HG02759 (cell line): ENCODE measurements around the gene PANK2.
"Not testable (repeated sequence)": the region's sequence is repeated elsewhere in the genome, so short reads cannot be mapped to it uniquely, and the experiment has no call there.

Source experiments
- ATAC-seq: cut with Tn5 transposase; IDR thresholded peaks from one replicate; pipeline ENCODE4 v1.9.1; 2021; ENCODE audit warnings: mild to moderate bottlenecking, moderate library complexity; ENCODE audit not compliant: unreplicated experiment

The PANK2 gene

DNA sequence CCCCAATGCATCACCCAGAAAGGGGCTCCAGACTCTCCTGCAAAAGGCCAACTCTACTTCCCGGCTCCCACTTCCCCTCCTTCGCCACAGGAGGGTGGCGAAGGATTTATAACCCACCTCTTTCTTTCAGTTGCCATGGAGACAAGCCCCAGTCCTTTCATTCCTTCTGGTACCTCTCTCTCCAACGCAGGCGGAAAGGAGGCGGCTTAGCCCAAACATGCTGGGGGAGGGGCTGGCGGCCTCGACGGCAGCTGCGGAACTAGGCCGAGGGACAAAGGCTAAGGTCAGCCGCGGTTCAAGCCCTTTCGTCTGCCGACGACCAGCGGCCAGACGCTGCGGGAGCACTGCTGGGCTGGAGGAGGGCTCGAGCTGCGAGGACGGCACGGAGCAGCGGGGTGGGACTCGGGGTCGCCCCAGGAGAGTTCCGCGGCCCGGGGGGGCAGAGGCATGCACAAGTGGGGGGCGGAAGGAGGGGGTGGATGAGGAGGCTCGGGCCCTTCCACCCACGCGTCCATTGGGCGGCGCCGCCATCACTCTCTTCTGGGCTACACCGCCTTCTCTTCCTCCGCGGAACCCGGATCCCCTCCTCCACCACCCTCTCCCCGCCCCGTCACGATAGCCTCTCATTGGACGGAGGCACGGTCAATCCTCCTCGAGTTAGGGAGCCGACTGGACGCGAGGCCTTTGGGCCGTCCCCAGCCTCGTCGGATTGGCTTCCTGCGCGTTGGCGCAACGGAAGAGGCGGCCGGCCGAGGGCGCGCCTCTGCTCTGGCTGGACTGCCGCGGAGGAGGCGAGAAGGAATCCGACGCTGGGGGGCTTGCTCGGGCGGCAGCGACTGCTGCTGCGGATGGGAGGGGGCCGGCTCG lies at the start of gene PANK2:
Gene PANK2 (plus strand): TSS at position 766 of the 867 bp plus-strand sequence.
- peak; percentile 94 for ATAC-seq

DNA sequence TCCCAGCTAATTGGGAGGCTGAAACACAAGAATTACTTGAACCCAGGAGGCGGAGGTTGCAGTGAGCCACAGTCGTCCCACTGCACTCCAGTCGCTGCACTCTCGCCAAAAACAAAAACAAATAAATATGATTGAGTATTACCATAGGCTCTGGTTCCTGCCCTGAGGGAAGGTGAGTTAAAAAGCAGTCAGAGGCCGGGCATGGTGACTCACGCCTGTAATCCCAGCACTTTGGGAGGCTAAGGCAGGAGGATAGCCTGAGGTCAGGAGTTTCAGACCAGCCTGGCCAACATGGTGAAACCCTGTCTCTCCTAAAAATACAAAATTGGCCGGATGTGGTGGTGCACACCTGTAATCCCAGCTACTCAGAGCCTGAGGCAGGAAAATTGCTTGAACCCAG lies 49.0 kb upstream of the PANK2 start:
- not testable (repeated sequence) for ATAC-seq

DNA sequence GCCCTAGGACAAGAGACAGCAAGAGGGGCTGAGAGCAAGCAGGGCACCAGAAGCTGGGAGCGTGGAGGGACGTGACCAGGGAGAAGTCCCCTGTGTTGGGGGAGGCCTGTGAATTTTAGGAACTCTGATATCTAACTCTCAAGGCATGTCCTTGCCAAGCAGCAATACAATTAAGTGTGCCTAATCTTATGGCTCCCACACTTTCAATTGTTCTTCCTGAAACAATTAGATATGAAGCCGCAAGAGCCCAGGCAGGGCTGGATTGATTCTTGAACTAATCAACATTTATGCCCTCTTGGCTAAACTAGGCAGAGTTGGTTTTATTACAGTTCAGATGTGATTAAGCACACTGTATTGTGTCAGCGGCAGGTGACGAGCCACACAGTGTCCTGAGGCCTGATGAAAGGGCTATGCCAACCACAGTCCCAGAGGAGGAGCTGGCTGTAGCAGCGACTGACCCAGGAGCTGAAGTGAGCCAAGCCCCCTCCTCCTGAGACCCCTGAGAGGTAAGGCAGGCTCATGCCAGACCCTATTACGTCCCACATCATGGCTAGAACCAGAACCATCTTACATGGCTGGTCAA lies 46.7 kb upstream of the PANK2 start:
- ATAC-seq, result no peak

DNA sequence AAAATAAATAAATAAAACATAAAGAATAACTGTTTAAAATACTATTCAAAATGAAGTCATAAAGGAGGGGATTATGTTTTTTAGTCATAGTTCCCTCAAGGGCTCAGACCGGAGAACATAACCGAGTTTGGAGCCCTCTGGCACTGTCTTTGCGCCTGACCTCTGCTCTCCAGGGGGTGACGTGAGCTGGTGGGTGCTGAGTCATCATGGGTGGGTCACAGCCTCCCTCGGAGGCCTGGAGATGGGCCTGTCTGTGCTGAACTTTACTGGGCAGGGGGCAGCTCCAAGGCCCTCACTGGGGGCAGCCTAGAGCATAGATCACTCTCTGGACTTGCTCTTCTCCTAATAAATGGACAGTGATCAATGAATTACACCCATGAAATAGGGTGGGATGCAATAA lies 45.7 kb upstream of the PANK2 start:
- no peak for ATAC-seq

DNA sequence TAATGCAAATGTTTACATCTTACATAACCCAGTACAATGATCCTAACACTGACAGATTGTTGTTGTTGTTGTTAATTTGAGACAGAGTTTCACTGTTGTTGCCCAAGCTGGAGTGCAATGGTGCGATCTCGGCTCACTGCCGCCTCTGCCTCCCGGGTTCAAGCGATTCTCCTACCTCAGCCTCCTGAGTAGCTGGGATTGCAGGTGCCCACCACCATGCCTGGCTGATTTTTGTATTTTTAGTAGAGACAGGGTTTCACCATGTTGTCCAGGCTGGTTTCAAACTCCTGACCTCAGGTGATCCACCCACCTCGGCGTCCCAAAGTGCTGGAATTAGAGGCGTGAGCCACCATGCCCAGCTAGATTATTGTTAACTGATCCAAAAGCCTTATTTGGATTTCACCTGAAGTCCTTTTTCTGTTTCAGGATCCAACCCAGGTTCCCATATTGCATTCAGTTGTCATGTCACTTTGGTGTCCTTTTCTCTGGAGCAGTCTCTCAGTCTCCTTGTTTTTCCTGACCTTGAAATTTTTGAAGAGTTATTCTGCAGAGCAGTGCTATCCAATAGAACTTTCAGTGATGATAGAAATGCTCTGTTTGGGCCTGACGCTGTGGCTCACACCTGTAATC lies 45.1 kb upstream of the PANK2 start:
- not testable (repeated sequence) for ATAC-seq

DNA sequence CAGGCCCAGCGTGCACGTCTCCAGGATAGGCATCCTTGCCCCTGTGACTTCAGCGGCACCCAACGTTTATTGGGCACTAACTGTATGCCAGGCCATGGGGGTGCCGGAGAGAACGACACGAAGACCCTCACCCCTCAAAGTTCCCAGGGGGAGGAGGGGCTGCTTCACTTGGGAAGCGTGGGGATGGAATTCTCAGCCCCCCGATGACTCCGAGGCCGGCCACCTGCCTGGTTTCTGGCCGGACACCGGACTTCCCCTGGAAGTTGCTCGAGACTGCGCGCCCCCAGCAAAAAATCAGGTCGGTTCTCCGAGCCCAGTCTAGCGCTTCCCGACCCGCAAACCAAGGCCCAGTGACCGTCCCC lies 42.8 kb upstream of the PANK2 start:
- ATAC-seq, result no peak

DNA sequence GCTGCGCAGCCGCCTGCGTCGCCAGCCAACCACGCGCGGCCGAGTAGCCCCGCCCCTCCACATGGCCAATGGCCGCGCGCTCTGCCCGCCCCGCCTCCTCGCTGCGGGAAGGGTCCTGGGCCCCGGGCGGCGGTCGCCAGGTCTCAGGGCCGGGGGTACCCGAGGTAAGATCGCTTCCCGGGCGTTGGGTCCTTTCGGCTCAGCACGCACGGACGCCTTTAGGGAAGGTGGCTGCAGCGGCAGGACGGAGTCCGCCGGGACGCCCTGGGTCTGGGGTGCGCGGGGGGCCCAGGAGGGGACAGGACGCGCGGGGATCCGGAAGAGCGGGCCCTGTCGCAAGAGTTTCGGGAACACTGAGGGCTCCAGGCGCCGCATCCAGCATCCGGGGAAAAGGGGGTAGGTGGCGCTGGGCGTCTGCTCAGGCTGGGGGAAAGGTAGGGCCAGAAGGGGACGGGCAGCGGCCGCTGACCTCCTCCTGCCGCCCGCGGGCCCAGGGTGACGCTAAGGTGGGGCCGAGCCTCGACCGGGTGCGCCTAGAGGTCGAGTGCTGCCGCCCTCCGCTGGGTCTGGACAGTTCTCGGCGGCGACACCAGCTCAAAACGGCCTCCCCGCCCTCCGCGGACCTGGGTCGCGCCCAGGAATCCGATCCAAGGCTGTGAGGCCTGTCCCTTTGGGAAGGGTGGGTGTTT lies 42.3 kb upstream of the PANK2 start, which contains the start of gene MAVS:
Gene MAVS (plus strand): TSS at position 95 of the 689 bp plus-strand sequence. CDS start 7,791 bp downstream, outside the sequence.
- ATAC-seq, result peak; percentile 96

DNA sequence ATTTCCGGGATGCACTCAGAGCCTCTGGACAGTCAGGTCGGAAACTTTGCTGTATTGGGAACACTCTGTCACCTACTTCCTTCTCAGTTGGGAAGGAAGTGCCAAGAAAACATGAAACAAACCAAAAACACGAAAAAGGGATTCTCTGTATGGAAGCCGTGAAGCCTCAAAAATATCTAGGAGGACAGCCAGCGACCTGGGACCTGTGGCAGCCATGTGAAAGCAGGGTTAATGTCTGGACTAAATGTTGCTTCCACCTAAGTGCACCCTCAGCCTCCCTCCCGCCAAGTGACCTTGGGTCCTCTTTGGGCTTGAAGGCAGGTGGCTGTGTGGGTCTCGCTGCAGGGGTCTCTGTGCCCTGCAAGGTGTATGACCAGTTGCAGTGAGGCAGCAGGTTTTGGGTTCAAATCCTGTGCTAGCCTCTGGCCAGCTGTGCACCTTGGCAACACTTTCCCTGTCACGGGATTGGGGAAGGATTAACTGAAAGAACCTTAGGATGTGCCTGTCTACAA lies 41.7 kb upstream of the PANK2 start:
- ATAC-seq, result no peak

DNA sequence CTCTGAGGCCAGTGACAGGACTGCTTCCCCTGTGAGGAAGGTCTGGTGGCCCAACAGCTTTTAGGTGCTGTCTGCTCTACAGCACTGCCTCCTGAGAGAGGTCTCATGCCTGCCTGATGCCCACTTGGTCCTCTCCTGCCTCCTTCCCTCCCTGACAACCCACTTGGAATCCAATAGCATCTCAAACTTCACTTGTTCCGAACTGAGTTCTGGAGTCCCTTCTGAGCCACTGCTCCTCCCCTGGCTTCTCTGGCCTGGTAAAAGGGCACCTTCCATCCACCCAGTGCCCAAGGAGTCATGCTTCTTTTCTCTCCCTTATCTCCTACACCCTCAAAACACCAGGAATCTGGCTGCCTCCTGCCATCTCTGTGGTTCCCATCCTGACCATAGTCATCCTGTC lies 40.6 kb upstream of the PANK2 start:
- ATAC-seq, result no peak

DNA sequence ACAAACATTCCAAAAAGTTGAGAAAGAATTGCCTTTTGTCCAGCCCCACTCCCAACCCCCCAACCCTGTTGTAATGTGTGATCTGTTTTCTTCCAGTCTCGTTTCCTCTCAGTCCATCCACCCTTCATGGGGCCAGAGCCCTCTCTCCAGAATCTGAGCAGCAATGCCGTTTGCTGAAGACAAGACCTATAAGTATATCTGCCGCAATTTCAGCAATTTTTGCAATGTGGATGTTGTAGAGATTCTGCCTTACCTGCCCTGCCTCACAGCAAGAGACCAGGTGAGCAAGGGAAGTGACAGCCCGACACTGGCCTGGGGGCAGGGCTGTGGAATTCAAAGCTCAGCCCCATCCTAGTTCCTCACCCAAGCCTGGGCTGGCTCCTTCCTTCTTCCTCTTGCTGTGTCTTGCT lies 34.7 kb upstream of the PANK2 start:
- no peak for ATAC-seq

DNA sequence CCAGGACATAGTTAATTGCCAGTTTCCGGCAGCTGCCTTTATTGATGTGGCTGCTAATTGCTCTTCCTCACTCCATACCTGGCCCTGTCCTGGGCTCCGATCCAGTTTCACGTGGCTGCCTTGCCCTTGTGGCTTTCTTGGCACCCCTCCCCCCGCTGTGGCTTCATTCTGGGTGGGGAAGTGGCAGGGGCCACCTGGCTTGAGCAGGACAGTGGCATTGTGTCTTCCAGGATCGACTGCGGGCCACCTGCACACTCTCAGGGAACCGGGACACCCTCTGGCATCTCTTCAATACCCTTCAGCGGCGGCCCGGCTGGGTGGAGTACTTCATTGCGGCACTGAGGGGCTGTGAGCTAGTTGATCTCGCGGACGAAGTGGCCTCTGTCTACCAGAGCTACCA lies 31.8 kb upstream of the PANK2 start:
- ATAC-seq, result no peak

DNA sequence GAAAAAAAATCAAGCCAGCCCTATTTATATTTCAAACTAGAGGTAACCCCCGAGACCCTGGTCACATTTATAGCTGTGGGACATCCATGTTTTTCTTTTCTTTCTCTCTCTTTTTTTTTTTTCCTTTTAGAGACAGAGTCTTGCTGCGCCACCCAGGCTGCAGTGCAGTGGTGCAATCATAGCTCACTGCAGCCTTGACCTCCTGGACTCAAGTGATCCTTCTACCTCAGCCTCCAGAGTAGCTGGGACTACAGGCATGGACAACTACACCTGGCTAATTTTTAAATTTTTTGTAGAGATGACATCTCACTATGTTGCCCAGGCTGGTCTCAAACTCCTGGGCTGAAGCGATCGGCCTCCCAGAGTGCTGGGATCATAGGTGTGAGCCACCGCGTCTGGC lies 30.5 kb upstream of the PANK2 start:
- no peak for ATAC-seq

DNA sequence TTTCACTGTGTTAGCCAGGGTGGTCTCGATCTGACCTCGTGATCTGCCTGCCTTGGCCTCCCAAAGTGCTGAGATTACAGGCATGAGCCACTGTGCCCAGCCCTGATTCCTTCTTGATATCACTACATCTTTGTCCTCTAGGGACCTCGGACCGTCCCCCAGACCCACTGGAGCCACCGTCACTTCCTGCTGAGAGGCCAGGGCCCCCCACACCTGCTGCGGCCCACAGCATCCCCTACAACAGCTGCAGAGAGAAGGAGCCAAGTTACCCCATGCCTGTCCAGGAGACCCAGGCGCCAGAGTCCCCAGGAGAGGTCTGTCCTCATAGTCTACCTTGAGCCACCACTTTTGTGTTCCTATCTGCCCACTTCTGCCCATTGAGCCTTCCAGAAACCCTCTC lies 28.0 kb upstream of the PANK2 start:
- no peak for ATAC-seq

DNA sequence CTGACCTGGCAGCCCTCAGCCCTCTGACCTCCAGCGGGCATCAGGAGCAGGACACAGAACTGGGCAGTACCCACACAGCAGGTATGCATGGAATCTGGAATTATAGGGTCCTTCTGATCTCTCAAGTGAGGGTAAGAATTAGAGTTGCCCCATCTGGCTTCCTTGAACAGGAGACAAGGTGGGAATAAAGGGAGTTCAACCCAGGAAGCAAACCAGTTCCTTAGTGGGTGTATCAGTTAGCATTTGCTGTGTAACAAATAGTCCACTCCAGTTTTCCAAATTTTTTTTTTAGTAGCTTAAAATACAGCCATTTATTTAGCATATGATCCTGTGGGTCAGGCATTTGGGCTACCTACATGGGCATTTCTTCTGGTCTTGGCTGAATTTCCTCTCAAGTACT lies 26.9 kb upstream of the PANK2 start:
- ATAC-seq, result no peak

DNA sequence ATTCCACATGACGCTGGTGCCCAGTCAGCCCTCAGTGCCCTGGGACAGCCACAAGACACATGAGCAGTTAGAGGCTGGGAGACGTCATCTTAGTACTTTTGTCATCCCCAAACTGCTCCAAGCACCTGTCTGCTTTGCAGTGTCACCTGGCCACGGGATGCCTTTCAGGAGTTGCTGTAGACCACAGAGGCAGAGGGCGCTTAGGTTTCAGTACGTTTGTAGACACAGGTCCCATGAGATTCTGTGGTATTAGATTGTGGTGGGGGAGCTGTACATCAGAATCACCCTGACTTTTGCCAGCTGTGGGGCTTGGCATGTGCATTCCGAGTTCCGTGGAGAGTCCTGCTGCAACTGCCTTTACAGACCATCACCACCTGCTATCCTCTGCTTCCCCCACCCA lies 25.9 kb upstream of the PANK2 start:
- ATAC-seq, result no peak

DNA sequence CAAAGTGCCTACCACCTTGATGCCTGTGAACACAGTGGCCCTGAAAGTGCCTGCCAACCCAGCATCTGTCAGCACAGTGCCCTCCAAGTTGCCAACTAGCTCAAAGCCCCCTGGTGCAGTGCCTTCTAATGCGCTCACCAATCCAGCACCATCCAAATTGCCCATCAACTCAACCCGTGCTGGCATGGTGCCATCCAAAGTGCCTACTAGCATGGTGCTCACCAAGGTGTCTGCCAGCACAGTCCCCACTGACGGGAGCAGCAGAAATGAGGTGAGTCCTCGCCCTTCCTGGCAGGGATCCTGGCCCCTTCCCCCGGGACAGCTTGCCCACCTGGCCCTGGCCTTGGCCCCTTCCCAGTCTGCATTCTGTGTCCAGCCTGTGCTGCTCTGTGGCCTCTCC lies 24.7 kb upstream of the PANK2 start:
- ATAC-seq, result no peak

DNA sequence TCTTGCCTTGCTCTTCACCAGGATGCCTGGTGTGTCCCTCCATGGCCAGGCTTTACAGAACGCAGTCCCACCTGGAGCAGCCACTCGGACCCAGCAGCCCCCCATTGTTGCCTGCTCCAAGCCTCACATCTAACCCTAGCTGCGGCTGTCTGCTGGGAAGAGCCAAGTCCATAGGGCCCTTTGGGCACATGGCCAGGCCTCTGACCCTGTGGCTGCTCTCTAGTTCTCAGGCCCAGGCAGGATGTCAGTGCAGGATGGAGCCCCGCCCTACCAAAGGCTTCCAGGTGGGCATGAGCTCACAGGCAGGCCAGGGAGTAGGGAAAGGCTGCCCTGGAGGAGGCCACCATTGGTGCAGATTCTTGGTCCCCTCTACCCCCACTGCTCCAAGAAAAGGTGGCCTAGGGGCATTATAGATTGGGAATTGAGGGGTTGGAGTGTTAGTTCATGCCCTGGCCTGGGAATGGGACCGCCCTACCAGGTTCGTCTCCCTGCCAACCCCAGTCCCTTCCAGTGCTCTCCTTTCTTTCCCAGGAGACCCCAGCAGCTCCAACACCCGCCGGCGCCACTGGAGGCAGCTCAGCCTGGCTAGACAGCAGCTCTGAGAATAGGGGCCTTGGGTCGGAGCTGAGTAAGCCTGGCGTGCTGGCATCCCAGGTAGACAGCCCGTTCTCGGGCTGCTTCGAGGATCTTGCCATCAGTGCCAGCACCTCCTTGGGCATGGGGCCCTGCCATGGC lies 23.9 kb upstream of the PANK2 start:
- ATAC-seq, result no peak

DNA sequence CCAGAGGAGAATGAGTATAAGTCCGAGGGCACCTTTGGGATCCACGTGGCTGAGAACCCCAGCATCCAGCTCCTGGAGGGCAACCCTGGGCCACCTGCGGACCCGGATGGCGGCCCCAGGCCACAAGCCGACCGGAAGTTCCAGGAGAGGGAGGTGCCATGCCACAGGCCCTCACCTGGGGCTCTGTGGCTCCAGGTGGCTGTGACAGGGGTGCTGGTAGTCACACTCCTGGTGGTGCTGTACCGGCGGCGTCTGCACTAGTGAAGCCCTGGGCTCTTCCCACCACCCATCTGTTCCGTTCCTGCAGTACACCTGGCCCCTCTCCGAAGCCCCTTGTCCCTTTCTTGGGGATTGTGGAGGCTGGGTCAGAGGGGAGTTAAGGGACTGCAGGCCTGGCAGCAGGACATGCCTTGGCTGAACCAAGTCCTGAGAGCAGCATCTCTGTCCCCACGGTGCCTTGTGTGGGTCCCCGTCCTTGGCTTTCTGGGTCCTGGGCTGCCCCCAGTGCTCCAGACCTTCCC lies 23.2 kb upstream of the PANK2 start:
- ATAC-seq, result no peak

DNA sequence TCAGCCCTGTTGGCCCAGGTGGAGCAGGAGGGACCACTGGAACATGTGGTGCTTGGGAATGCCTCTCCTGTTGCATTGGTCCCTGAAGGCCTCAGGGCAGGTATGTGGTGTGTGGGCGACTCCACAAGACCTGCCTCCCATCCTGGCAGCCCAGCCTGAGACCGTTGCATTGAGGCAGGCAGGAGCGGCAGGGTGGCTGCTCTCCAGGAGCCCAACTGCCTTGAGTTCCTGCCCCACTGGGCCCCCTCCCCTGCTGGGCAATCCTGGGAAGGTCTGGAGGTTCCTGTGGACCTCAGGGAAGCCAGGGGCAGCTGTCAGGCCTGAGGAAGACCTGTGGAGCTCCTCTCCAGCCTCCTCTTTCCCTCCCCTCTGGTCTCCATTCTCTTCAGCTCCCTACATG lies 22.7 kb upstream of the PANK2 start:
- ATAC-seq, result no peak

DNA sequence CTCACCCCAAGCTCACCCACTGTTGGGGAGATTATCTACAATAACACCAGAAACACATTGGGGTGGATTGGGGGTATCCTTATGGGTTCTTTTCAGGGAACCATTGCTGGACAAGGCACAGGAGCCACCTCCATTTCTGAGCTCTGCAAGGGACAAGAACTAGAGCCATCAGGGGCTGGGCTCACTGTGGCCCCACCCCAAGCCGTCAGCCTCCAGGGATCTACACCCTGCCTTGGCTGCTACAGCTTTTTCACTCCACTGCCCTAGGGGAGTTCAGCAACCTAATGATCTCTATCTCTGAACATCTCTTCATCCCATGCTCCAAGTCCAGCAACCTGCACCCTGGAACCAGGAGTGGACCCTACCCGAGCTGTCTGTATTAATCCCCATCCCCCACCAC lies 21.4 kb upstream of the PANK2 start:
- no peak for ATAC-seq
